GM12878 (cell line): ENCODE data around the gene BRD2. TPM values are rescaled to one million over a fixed set of nuclear protein-coding genes. Genes with fewer than 3 reads are reported as not detected.

Experiments used
- BCL11A ChIP-seq: IDR thresholded peaks from 2 replicates; pipeline ENCODE4 v1.6.1; 2011; ENCODE audit warnings: low read depth, low read length
- BHLHE40 ChIP-seq, 2 experiments: fragments of 450-650 bp in 1 of 2; IDR thresholded peaks; 2 replicates each; pipeline ENCODE4 v1.6.1; 2011 to 2017; ENCODE audit warnings: low read depth in 2 of 2, borderline replicate concordance in 1 of 2, improper control_type of control experiment in 1 of 2, low read length in 1 of 2, mild to moderate bottlenecking in 1 of 2
- CREM ChIP-seq: IDR thresholded peaks from 2 replicates; pipeline ENCODE4 v1.6.1; 2014; ENCODE audit warnings: antibody characterized with exemption, low read depth
- ELK1 ChIP-seq: IDR thresholded peaks from 2 replicates; pipeline ENCODE4 v1.6.1; 2012; ENCODE audit warnings: low read depth, low read length, improper control_type of control experiment
- IRF3 ChIP-seq: fragments of 450-650 bp; IDR thresholded peaks from 2 replicates; pipeline ENCODE4 v1.6.1; 2014; ENCODE audit warnings: mild to moderate bottlenecking
- MYB ChIP-seq: fragments of 150-350 bp; IDR thresholded peaks from 2 replicates; pipeline ENCODE4 v1.6.1; 2014; ENCODE audit warnings: mild to moderate bottlenecking, low read depth, low read length, borderline replicate concordance
- NR2F1 ChIP-seq: fragments of 450-650 bp; conservative IDR thresholded peaks from 2 replicates; pipeline ENCODE4 v1.6.1; 2017; ENCODE audit warnings: mild to moderate bottlenecking
- POLR2AphosphoS2 ChIP-seq: IDR thresholded peaks from 2 replicates; pipeline ENCODE4 v1.6.1; 2011; ENCODE audit warnings: low read depth, mild to moderate bottlenecking, low read length, improper control_type of control experiment, moderate library complexity
- TBL1XR1 ChIP-seq: IDR thresholded peaks from 2 replicates; pipeline ENCODE4 v1.6.1; 2012; ENCODE audit warnings: low read depth, low read length, improper control_type of control experiment
- ZNF207 ChIP-seq: fragments of 450-650 bp; IDR thresholded peaks from 2 replicates; pipeline ENCODE4 v1.6.1; 2014; ENCODE audit warnings: antibody characterized with exemption, mild to moderate bottlenecking, borderline replicate concordance
- polyA plus RNA-seq, 11 experiments: library from polyadenylated mRNA; depleted of rRNA in 4 of 11; unstranded in 6 of 11; stranded (reverse) in 5 of 11; fragments of >200 nt; fragmentation: Nextera tagmentation in 4 of 11; fragmentation: Illumina TruSeq in 1 of 11; extraction: Ambion mirVana in 4 of 11; extraction: Trizol in 1 of 11; gene quantifications; 1 replicate in 1 of 11; 2 replicates in 10 of 11; pipeline versions ENCODE4 v1.2.1 to v1.2.3, GENCODE V29; 2011 to 2016; ENCODE audit warnings: inconsistent platforms in 2 of 11, missing spikeins in 2 of 11, low read depth in 1 of 11
- total RNA-seq, 4 experiments: library from RNA; depleted of rRNA in 3 of 4; stranded (reverse); fragments of >200 nt in 3 of 4; fragmentation: Illumina TruSeq in 1 of 4; extraction: Trizol in 1 of 4; gene quantifications; 2 replicates each; pipeline versions ENCODE4 v1.2.1 to v1.2.3, GENCODE V29; 2013 to 2021

Gene BRD2
- total and polyA plus RNA-seq, 10 of the 15 experiments (the other 5 are each of a cell fraction or from before 2014, with no cell fraction given): 32.2 to 239 (median 139) TPM

- TF ChIP-seq ZNF207 (peak; percentile 82), MYB (no peak), IRF3 (no peak), POLR2AphosphoS2 (peak; percentile 39), NR2F1 (0 out of 2 replicates have a peak, but pooled peaks have one; percentile 7), CREM (peak; percentile 41; the same call in 1 of the 2 replicates), ELK1 (no peak), TBL1XR1 (0 out of 2 replicates have a peak, but pooled peaks have one; percentile 1), BHLHE40 (IDR thresholded peaks at IDR 0.05; ENCODE audit: borderline replicate concordance in 1 of 2, low read depth in 2 of 2, low read length in 1 of 2) (peak; percentile 73 to 81), BCL11A (0 out of 2 replicates have a peak, but pooled peaks have one; percentile 31)
These were observed 4.2 kb downstream of the BRD2 start (continued) for GRCh38 chr6:32972353-32973143.
